GM12864 (cell line): ENCODE measurements around the gene SLC6A6.

ENCODE experiments used
- DNase-seq: peaks from one replicate; pipeline ENCODE4 v3.0.0-alpha.2; 2011; ENCODE audit warnings: low read depth
- H3K4me3 ChIP-seq: 2 replicates; pipeline ENCODE4 v1.5.1; 2011; ENCODE audit warnings: mild to moderate bottlenecking, low read depth, low read length, control low read depth
- TF ChIP-seq, protein P1 (sequence below): IDR thresholded peaks from 2 replicates; pipeline ENCODE4 v1.5.1; 2011; ENCODE audit warnings: low read depth, mild to moderate bottlenecking, moderate library complexity, low read length, control low read depth, inconsistent platforms; ENCODE audit errors: missing control alignments

SLC6A6 gene

DNA sequence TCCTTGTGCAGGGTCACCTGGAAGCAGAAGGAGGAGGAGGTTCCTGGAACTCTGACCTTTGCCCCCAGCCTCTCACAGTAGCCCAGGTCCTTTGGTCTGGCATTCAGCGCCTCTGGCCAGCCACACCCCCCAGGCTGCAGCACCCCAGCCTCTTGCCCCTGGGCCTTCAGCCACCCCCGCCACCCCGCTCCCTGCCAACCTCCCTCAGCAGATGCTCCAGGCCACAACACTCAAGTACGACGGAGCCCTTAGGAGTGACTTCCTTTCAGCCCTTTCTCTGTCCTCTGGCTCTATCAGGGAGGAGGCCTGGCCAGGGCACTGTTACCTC is 92.5 kb downstream of the SLC6A6 start:
- no peak overlapping the region for H3K4me3 ChIP-seq
- TF ChIP-seq, protein P1, sequence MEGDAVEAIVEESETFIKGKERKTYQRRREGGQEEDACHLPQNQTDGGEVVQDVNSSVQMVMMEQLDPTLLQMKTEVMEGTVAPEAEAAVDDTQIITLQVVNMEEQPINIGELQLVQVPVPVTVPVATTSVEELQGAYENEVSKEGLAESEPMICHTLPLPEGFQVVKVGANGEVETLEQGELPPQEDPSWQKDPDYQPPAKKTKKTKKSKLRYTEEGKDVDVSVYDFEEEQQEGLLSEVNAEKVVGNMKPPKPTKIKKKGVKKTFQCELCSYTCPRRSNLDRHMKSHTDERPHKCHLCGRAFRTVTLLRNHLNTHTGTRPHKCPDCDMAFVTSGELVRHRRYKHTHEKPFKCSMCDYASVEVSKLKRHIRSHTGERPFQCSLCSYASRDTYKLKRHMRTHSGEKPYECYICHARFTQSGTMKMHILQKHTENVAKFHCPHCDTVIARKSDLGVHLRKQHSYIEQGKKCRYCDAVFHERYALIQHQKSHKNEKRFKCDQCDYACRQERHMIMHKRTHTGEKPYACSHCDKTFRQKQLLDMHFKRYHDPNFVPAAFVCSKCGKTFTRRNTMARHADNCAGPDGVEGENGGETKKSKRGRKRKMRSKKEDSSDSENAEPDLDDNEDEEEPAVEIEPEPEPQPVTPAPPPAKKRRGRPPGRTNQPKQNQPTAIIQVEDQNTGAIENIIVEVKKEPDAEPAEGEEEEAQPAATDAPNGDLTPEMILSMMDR, result no peak
- no peak for DNase-seq

DNA sequence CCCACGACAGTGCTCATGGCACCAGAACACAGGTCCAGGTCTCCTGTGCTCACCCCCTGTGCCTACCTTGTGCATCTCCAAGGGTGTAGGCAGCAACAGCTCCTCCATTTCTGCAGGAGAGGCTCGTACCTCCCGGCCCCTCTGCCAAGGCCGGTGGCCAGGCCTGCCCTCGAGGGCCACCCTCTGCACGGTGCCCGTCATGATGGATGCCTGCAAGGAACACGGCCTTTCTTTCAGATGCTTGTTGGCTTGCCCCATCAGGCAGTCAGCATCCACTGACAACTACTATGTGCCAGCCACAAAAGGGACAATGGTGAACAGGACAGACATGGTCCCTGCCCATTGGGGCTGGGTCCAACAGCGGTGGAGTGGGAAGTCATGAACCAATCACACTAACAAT is 93.9 kb downstream of the SLC6A6 start:
- no peak for DNase-seq
- TF ChIP-seq, protein P1, result no peak
- no peak overlapping the region for H3K4me3 ChIP-seq

- DNase-seq, result no peak
- H3K4me3 ChIP-seq, result no peak overlapping the region
- TF ChIP-seq, protein P1, result no peak
Measured at GRCh38 chr3:14497321-14497720, 94.9 kb downstream of the SLC6A6 start.

GRCh38 chr3:14502472-14502871 is 100.1 kb downstream of the SLC6A6 start:
- TF ChIP-seq, protein P1, result no peak
- no peak overlapping the region for H3K4me3 ChIP-seq
- DNase-seq, result no peak

DNA sequence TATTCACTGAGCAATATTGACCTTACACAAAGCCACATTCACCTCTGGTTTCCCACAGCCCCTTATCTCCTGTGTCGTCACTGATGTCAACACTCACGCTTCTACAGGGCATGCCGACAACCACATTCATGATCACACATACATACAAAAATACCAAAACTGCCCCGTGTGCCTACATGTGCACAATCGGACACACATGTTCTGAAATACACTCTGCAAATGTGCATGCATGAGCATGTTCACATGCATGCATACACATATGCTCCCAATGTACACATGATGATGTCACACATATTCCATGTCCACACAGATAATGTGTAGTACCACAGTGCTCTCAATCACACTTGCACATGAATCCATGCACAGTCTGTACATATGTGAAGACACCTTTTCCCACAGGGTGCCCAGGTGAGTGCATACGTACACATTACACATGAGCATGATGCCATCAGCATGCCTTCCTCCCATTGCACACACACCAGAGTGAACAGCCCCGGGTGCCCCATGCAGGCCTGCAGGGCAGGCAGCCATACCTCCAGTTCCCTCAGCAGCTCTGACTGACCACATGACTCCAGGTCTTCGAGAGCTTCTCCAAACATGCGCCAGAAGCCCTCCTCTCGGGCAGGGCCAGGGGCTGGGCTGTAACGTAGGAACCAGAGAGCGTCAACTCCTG is 100.8 kb downstream of the SLC6A6 start:
- TF ChIP-seq, protein P1, result no peak
- no peak for DNase-seq
- no peak overlapping the region for H3K4me3 ChIP-seq

GRCh38 chr3:14503706-14504065 is 101.3 kb downstream of the SLC6A6 start:
- H3K4me3 ChIP-seq, result no peak overlapping the region
- TF ChIP-seq, protein P1, result no peak
- no peak for DNase-seq

DNA sequence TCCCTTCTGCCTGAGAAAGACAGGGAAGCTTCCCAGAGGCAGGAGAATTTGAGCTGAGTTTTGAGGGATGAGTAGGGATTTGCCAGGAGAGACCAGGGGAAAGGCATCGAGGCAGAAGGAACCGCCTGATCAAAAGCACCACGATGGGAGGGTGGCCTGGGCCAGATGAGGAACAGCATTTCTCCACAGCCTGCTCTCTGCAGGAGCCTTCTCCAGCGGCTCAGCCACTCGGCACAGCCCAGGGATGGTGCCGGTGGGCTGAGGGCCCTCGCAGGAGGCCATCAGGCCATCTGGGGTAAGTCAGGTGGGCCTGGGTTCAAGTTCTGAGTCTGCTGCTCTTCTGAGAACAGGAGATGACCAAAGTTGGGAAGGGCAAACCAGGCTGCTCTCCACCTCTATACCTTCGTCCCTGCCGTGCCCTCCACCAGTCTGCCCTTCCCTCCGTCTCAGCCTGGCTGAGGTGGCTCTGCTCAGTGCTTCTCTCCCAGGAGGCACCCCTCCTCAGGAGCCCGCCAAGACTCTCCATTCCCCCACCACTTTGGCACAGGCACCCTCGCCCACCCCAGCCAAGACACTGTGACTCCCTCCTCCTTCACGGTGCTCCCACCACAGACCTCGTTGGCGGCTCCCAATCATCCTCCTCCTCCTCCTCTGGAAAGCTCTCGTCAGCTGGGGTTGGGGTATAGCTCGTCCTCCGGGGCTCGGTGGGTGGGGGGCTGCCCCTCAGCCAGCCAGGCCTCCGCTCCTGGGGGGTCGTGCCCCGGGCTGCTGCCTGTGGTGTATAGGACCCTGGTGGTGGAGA is 102.8 kb downstream of the SLC6A6 start:
- no peak overlapping the region for H3K4me3 ChIP-seq
- TF ChIP-seq, protein P1, result no peak
- DNase-seq, result no peak
